CD4-positive, CD25-positive, alpha-beta regulatory T cell (primary cell): ENCODE data around the gene HTR1E. TPM values are rescaled to one million over a fixed set of nuclear protein-coding genes. Genes with fewer than 3 reads are reported as not detected.

Source experiments
- polyA plus RNA-seq, 4 donors: library from polyadenylated mRNA; unstranded; fragments of 300-500 nt; fragmentation: Illumina TruSeq; gene quantifications; one replicate each; pipeline ENCODE4 v1.2.3, GENCODE V29; 2021
- total RNA-seq: library from RNA; stranded (reverse); gene quantifications from one replicate; pipeline ENCODE4 v1.2.3, GENCODE V29; 2022

The HTR1E gene
- total and polyA plus RNA-seq, 5 donors from 2014 or later: not detected

Other genes starting within 250 kb of the HTR1E start
- 0.62 TPM for gene CGA, start 157.6 kb downstream of the HTR1E start, total RNA-seq
- not detected for gene CGA, start 157.6 kb downstream of the HTR1E start, polyA plus RNA-seq
- gene ZNF292, start 218.0 kb downstream of the HTR1E start, total RNA-seq: 119 TPM
- gene ZNF292, start 218.0 kb downstream of the HTR1E start, polyA plus RNA-seq: 10 to 100 TPM; 25.6 to 44.1 (median 29.4) TPM